HepG2 (cell line): ENCODE measurements around the gene TRIO. TPM values are rescaled to one million over a fixed set of nuclear protein-coding genes. Genes with fewer than 3 reads are reported as not detected.

ENCODE experiments used
- ATAC-seq: fragments of 200-7000 bp; cut with Tn5 transposase; 3 replicates; pipeline ENCODE4 v1.9.1; 2020; ENCODE audit warnings: mild to moderate bottlenecking, moderate library complexity
- BruUV-seq: library from RNA; stranded (reverse); fragments of 400-500 nt; replicated peaks from 2 replicates; lab custom pipeline; 2021; lab: Mats Ljungman, UMichigan
- CTCF ChIA-PET: fragments of 300-600 bp; formaldehyde crosslinking; extraction: SDS; loops from one replicate; lab custom pipeline; 2021; ENCODE audit warnings: low total read pairs, inconsistent platforms, low intra/inter-chr PET ratio; lab: Yijun Ruan, JAX
- POLR2A ChIA-PET: fragments of 350-600 bp; sonication (Branson Sonifier 250); formaldehyde crosslinking; loops from one replicate; lab custom pipeline; 2020; ENCODE audit warnings: antibody characterized with exemption, inconsistent platforms; lab: Yijun Ruan, JAX
- DNase-seq: peaks from one replicate; pipeline ENCODE4 v3.0.0-alpha.2; 2015; ENCODE audit warnings: low spot score
- FAIRE-seq: peaks from 3 replicates; lab custom pipeline; 2011; peaks lifted over from hg19 to GRCh38; lab: Jason Lieb, UNC
- H2AFZ ChIP-seq: one replicate; pipeline ENCODE4 v1.6.1; 2011; ENCODE audit warnings: low read length, inconsistent platforms
- H3K27ac ChIP-seq: fragments of 300-600 bp; 3 replicates; pipeline ENCODE4 v1.8.0; 2011; ENCODE audit warnings: mixed run types, mild to moderate bottlenecking, mixed read lengths, low read length, inconsistent platforms; ENCODE audit not compliant: insufficient read depth; ENCODE audit errors: extremely low read length
- H3K27me3 ChIP-seq, 2 experiments: fragments of 200-600 bp in 1 of 2; 2 replicates in 1 of 2; 3 replicates in 1 of 2; pipeline versions ENCODE4 v1.6.0 to v1.8.0; 2011; ENCODE audit warnings: low read length in 2 of 2, mild to moderate bottlenecking in 2 of 2, moderate library complexity in 2 of 2, inconsistent platforms in 1 of 2; ENCODE audit not compliant: insufficient read depth in 2 of 2, control insufficient read depth in 1 of 2
- H3K36me3 ChIP-seq, 2 experiments: fragments of 200-600 bp in 1 of 2; replicated peaks in 1 of 2; 2 replicates in 1 of 2; 3 replicates in 1 of 2; pipeline versions ENCODE4 v1.5.1 to v1.8.0; 2011; ENCODE audit warnings: low read length in 2 of 2, inconsistent platforms in 1 of 2; ENCODE audit not compliant: insufficient read depth in 2 of 2, control insufficient read depth in 1 of 2
- H3K4me1 ChIP-seq: 2 replicates; pipeline ENCODE4 v1.5.1; 2012; ENCODE audit warnings: low read length, inconsistent platforms; ENCODE audit not compliant: insufficient read depth
- H3K4me2 ChIP-seq: 2 replicates; pipeline ENCODE4 v1.6.0; 2011; ENCODE audit warnings: low read depth, low read length, inconsistent platforms
- H3K4me3 ChIP-seq, 3 experiments: fragments of 200-600 bp in 1 of 3; sonication (generic), shearing (Covaris generic) in 1 of 3; replicated peaks in 1 of 3; 2 replicates each; pipeline ENCODE4 v1.5.1; 2011 to 2016; ENCODE audit warnings: low read length in 3 of 3, inconsistent platforms in 2 of 3, low read depth in 2 of 3, mild to moderate bottlenecking in 2 of 3, control low read depth in 1 of 3, mixed read lengths in 1 of 3; ENCODE audit not compliant: insufficient read depth in 1 of 3
- H3K79me2 ChIP-seq: one replicate; pipeline ENCODE4 v1.6.1; 2011; ENCODE audit warnings: low read length, inconsistent platforms; ENCODE audit not compliant: insufficient read depth
- H3K9ac ChIP-seq: 2 replicates; pipeline ENCODE4 v1.6.0; 2011; ENCODE audit warnings: mild to moderate bottlenecking, low read depth, low read length, inconsistent platforms; ENCODE audit not compliant: insufficient read depth
- H3K9me3 ChIP-seq: 2 replicates; pipeline ENCODE4 v1.5.1; 2012; ENCODE audit warnings: mild to moderate bottlenecking, low read length
- H4K20me1 ChIP-seq: 2 replicates; pipeline ENCODE4 v1.6.0; 2011; ENCODE audit warnings: inconsistent platforms, mild to moderate bottlenecking, low read length, moderate library complexity; ENCODE audit not compliant: insufficient read depth
- NFE2L2 ChIP-seq: fragments of 150-350 bp; IDR thresholded peaks from 2 replicates; pipeline ENCODE4 v1.6.1; 2014; ENCODE audit warnings: low read length
- NFKBIZ ChIP-seq: IDR thresholded peaks from 2 replicates; pipeline ENCODE4 v1.6.1; 2018; ENCODE audit warnings: missing genetic modification reagents, missing compliant biosample characterization
- YEATS2 ChIP-seq: sonication (generic); formaldehyde crosslinking; IDR thresholded peaks from 2 replicates; pipeline ENCODE4 v1.4.0; 2020; ENCODE audit warnings: missing genetic modification reagents, borderline replicate concordance
- ZNF251 ChIP-seq: sonication (generic); formaldehyde crosslinking; IDR thresholded peaks from 2 replicates; pipeline ENCODE4 v1.9.0; 2021; ENCODE audit warnings: mild to moderate bottlenecking, missing genetic modification reagents
- WGBS: methylation state at CpG from one replicate; pipeline ENCODE4 v1.1.6; 2017; ENCODE audit warnings: low lambda C conversion rate; 5-methylcytosine and 5-hydroxymethylcytosine counted together
- in situ Hi-C: cut with HindIII; loops from 2 replicates; pipeline ENCODE4 v1.10.0; 2017; ENCODE audit warnings: low pct_unique_long_range_greater_than_20kb; ENCODE audit not compliant: extremely low pct_ligation_motif_present
- intact Hi-C: fragments of 100-400 bp; cut with micrococcal nuclease; formaldehyde crosslinking; loops from one replicate; pipeline ENCODE4 v1.10.0; 2022; ENCODE audit not compliant: unreplicated experiment
- polyA plus RNA-seq, 8 experiments: library from polyadenylated mRNA; depleted of rRNA in 3 of 8; stranded (reverse) in 7 of 8; unstranded in 1 of 8; fragments of >200 nt; fragmentation: Illumina TruSeq in 4 of 8; extraction: Trizol in 4 of 8; gene quantifications; 2 replicates each; pipeline versions ENCODE4 v1.2.1 to v1.2.3, GENCODE V29; 2011 to 2016; ENCODE audit warnings: low read depth in 4 of 8, missing spikeins in 1 of 8, mixed read lengths in 1 of 8; ENCODE audit not compliant: insufficient read depth in 1 of 8
- total RNA-seq, 5 experiments: library from RNA; depleted of rRNA; stranded (reverse); fragments of >200 nt; fragmentation: Illumina TruSeq; extraction: Trizol; gene quantifications; 2 replicates each; pipeline ENCODE4 v1.2.3, GENCODE V29; 2016; ENCODE audit warnings: low read depth in 1 of 5
- TF ChIP-seq, protein P1 (sequence below): sonication (generic); formaldehyde crosslinking; IDR thresholded peaks from 2 replicates; pipeline ENCODE4 v1.4.0; 2020; ENCODE audit warnings: mild to moderate bottlenecking, missing genetic modification reagents
- TF ChIP-seq, protein P2 (sequence below), 2 experiments: sonication (generic) in 1 of 2; formaldehyde crosslinking in 1 of 2; IDR thresholded peaks; 2 replicates each; pipeline versions ENCODE4 v1.4.0 to v1.6.1; 2018 to 2020; ENCODE audit warnings: missing genetic modification reagents in 2 of 2, borderline replicate concordance in 1 of 2, low read depth in 1 of 2, mild to moderate bottlenecking in 1 of 2, missing biosample characterization in 1 of 2

Gene TRIO
- total and polyA plus RNA-seq, 2 of the 13 experiments (the other 11 are each of a cell fraction or from before 2014, with no cell fraction given), result 45.2 to 45.9 TPM

- TF ChIP-seq NFE2L2, result no peak
- TF ChIP-seq, protein P1, sequence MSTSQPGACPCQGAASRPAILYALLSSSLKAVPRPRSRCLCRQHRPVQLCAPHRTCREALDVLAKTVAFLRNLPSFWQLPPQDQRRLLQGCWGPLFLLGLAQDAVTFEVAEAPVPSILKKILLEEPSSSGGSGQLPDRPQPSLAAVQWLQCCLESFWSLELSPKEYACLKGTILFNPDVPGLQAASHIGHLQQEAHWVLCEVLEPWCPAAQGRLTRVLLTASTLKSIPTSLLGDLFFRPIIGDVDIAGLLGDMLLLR, result no peak
- no peak for TF ChIP-seq ZNF251 (CRISPR knock-in tag)
- TF ChIP-seq, protein P2, sequence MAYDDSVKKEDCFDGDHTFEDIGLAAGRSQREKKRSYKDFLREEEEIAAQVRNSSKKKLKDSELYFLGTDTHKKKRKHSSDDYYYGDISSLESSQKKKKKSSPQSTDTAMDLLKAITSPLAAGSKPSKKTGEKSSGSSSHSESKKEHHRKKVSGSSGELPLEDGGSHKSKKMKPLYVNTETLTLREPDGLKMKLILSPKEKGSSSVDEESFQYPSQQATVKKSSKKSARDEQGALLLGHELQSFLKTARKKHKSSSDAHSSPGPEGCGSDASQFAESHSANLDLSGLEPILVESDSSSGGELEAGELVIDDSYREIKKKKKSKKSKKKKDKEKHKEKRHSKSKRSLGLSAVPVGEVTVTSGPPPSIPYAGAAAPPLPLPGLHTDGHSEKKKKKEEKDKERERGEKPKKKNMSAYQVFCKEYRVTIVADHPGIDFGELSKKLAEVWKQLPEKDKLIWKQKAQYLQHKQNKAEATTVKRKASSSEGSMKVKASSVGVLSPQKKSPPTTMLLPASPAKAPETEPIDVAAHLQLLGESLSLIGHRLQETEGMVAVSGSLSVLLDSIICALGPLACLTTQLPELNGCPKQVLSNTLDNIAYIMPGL (CRISPR knock-in tag; IDR thresholded peaks at IDR 0.05; ENCODE audit: borderline replicate concordance in 1 of 2, low read depth in 1 of 2), result no peak
Observed at GRCh38 chr5:14309878-14310531, 166.9 kb downstream of the TRIO start (continued).

DNA sequence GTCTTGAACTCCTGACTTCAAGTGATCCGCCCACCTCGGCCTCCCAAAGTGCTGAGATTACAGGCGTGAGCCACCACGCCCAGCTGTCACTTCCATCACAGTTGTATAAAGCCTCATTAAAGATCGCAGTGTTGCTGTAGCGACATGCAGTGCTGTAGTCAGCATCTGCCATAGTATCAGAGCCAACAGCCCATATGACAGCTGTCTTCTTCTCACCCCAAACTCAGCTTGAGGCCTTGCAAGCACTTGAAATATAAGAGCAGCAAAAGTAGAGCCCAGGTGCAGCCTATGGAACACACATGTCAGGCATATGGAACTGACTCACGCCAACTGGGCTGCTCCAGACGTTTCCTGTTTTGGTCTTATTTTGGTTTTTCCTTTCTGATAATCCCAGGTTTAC lies 167.8 kb downstream of the TRIO start:
- no peak for TF ChIP-seq YEATS2 (CRISPR knock-in tag)
- TF ChIP-seq NFKBIZ (CRISPR knock-in tag), result no peak
- no peaks in the 10 kb centered on the region for H3K9me3 ChIP-seq
- ATAC-seq, result no peak
- 0 out of 2 replicates have a peak, but pooled peaks cover 4% of the 10 kb centered on the region for H4K20me1 ChIP-seq
- in situ Hi-C loops (no loop called here), intact Hi-C loops (no loop called here)
- no peak for DNase-seq
- no TSS peak for BruUV-seq
- no peaks in the 10 kb centered on the region for H3K27me3 ChIP-seq
- CTCF ChIA-PET, result no interaction called here
- 99% methylated on average over 8 of the region's 8 CpGs for WGBS
- no peaks in the 10 kb centered on the region for H3K79me2 ChIP-seq
- no peak overlapping the region for H3K4me2 ChIP-seq
- no peaks in the 10 kb centered on the region for H3K4me1 ChIP-seq
- H3K9ac ChIP-seq, result no peak overlapping the region
- no peak overlapping the region for H2AFZ ChIP-seq
- no peak for FAIRE-seq
- POLR2A ChIA-PET, result no interaction called here
- H3K36me3 ChIP-seq, result peaks cover 12 to 65% of the 10 kb centered on the region in 2 experiments; a peak in 4 of 5 replicates
- H3K4me3 ChIP-seq, result no peak overlapping the region
- H3K27ac ChIP-seq, result no peak overlapping the region
